Astrocyte of the hippocampus (primary cell): ENCODE data around the gene NIPSNAP3A.

Source experiments
- DNase-seq: peaks from one replicate; pipeline ENCODE4 v3.0.0; 2011; ENCODE audit warnings: low read depth, low spot score

NIPSNAP3A gene

GRCh38 chr9:104774831-104775573 is 27.5 kb downstream of the NIPSNAP3A start:
- DNase-seq, result no peak

GRCh38 chr9:104775574-104775936 is 28.1 kb downstream of the NIPSNAP3A start:
- DNase-seq, result no peak

- no peak for DNase-seq
Observed at GRCh38 chr9:104775976-104776375, 28.5 kb downstream of the NIPSNAP3A start.

GRCh38 chr9:104776797-104777196 is 29.3 kb downstream of the NIPSNAP3A start:
- no peak for DNase-seq

- no peak for DNase-seq
Observed at GRCh38 chr9:104778802-104779201, 31.3 kb downstream of the NIPSNAP3A start.

GRCh38 chr9:104779334-104779733 is 31.9 kb downstream of the NIPSNAP3A start:
- DNase-seq, result no peak

- no peak for DNase-seq
Observed at GRCh38 chr9:104779946-104780535, 32.6 kb downstream of the NIPSNAP3A start.

GRCh38 chr9:104780796-104781395 is 33.4 kb downstream of the NIPSNAP3A start:
- DNase-seq, result peak; percentile 43

GRCh38 chr9:104783588-104783987 is 36.1 kb downstream of the NIPSNAP3A start:
- DNase-seq, result no peak

GRCh38 chr9:104784098-104784497 is 36.6 kb downstream of the NIPSNAP3A start:
- no peak for DNase-seq

- no peak for DNase-seq
Observed at GRCh38 chr9:104786293-104786692, 38.8 kb downstream of the NIPSNAP3A start.

GRCh38 chr9:104787306-104788015 is 40.0 kb downstream of the NIPSNAP3A start:
- no peak for DNase-seq

GRCh38 chr9:104788251-104788650 is 40.8 kb downstream of the NIPSNAP3A start:
- no peak for DNase-seq

- DNase-seq, result no peak
Observed at GRCh38 chr9:104794070-104794469, 46.6 kb downstream of the NIPSNAP3A start.

GRCh38 chr9:104795082-104795481 is 47.6 kb downstream of the NIPSNAP3A start:
- no peak for DNase-seq

GRCh38 chr9:104795857-104796256 is 48.4 kb downstream of the NIPSNAP3A start:
- DNase-seq, result no peak

GRCh38 chr9:104798209-104798995 is 50.9 kb downstream of the NIPSNAP3A start:
- DNase-seq, result no peak

- no peak for DNase-seq
Observed at GRCh38 chr9:104800068-104800785, 52.7 kb downstream of the NIPSNAP3A start.

GRCh38 chr9:104802110-104802509 is 54.6 kb downstream of the NIPSNAP3A start:
- DNase-seq, result no peak

GRCh38 chr9:104802906-104803305 is 55.4 kb downstream of the NIPSNAP3A start:
- DNase-seq, result no peak

GRCh38 chr9:104805441-104805840 is 58.0 kb downstream of the NIPSNAP3A start:
- no peak for DNase-seq
